Sigmoid colon (tissue), 4 donors: Measurements from ENCODE around the gene CD300H.

Experiments used
- EP300 ChIP-seq, 4 donors: sonication (generic); formaldehyde crosslinking; IDR thresholded peaks; one replicate each; pipeline ENCODE4 v1.6.1; 2017; ENCODE audit warnings: antibody characterized with exemption in 4 of 4
- POLR2A ChIP-seq, 2 donors: fragments of 450-650 bp; IDR thresholded peaks; one replicate each; pipeline ENCODE4 v1.6.1; 2016; ENCODE audit warnings: antibody characterized with exemption in 2 of 2, mild to moderate bottlenecking in 2 of 2, moderate library complexity in 2 of 2
- POLR2AphosphoS5 ChIP-seq, 4 donors: sonication (generic); formaldehyde crosslinking; IDR thresholded peaks; one replicate each; pipeline ENCODE4 v1.6.1; 2017; ENCODE audit warnings: antibody characterized with exemption in 4 of 4
- TF ChIP-seq, protein P1 (sequence below), 4 experiments: fragments of 450-650 bp in 3 of 4; fragments of 200-600 bp in 1 of 4; IDR thresholded peaks; one replicate each; pipeline ENCODE4 v1.5.1; 2016 to 2019; ENCODE audit warnings: antibody characterized with exemption in 4 of 4, mild to moderate bottlenecking in 3 of 4, moderate library complexity in 2 of 4

DNA sequence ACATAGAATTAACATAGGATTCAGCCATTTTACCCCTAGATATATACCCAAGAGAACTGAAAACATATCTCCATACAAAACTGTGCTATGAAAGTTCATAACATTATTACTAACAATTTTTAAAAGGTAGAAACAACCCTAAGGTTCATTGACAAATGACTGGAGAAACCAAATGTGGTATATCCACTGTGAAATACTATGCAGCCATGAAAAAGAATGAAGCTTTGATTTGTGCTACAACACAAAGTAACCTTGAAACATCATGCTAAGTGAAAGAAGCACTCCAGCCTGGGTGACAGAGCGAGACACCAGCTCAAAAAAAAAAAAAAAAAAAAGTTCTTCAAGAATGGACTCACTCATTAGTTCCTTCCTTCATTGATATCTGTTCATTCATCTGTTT, 24.2 kb upstream of the CD300H start:
- TF ChIP-seq POLR2A (IDR thresholded peaks at IDR 0.05), result no peak
- TF ChIP-seq, protein P1, sequence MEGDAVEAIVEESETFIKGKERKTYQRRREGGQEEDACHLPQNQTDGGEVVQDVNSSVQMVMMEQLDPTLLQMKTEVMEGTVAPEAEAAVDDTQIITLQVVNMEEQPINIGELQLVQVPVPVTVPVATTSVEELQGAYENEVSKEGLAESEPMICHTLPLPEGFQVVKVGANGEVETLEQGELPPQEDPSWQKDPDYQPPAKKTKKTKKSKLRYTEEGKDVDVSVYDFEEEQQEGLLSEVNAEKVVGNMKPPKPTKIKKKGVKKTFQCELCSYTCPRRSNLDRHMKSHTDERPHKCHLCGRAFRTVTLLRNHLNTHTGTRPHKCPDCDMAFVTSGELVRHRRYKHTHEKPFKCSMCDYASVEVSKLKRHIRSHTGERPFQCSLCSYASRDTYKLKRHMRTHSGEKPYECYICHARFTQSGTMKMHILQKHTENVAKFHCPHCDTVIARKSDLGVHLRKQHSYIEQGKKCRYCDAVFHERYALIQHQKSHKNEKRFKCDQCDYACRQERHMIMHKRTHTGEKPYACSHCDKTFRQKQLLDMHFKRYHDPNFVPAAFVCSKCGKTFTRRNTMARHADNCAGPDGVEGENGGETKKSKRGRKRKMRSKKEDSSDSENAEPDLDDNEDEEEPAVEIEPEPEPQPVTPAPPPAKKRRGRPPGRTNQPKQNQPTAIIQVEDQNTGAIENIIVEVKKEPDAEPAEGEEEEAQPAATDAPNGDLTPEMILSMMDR (IDR thresholded peaks at IDR 0.05), result no peak
- no peak for TF ChIP-seq EP300 (IDR thresholded peaks at IDR 0.05)
- no peak for TF ChIP-seq POLR2AphosphoS5 (IDR thresholded peaks at IDR 0.05)
